Measurements from ENCODE around the gene NDUFS7.
"Not testable (repeated sequence)": the region's sequence is repeated elsewhere in the genome, so short reads cannot be mapped to it uniquely, and the experiment has no call there.

Gene NDUFS7

DNA sequence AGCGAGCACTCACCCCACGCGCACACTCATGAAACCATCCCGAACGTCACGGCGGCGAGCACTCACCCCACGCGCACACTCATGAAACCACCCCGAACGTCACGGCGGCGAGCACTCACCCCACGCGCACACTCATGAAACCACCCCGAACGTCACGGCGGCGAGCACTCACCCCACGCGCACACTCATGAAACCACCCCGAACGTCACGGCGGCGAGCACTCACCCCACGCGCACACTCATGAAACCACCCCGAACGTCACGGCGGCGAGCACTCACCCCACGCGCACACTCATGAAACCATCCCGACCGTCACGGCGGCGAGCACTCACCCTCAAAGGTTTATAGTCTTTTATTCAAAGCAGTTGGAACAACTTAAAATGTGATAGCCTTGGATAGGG lies 36.4 kb downstream of the NDUFS7 start:
- not testable (repeated sequence) for DNase-seq

DNA sequence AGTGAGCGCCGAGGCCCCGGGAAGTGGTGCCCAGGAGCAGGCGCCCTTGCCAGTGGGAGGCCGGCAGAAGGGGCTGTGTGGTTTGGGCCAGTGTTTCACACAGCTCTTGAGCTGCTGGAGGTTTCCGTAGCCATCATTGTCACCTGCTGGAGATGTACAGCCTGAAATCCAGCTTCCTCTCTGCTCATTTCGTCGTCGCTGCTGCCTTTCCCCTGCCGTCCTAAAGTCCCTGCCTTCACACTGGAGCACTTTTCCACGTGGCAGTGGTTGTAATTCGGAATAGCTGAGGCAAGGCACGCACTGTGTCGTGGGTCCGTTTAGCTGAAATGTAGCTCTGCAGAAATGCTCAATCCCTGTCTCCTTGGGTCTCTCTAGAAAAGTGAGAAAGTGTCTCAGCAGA lies 36.9 kb downstream of the NDUFS7 start:
- DNase-seq, result no peak

DNA sequence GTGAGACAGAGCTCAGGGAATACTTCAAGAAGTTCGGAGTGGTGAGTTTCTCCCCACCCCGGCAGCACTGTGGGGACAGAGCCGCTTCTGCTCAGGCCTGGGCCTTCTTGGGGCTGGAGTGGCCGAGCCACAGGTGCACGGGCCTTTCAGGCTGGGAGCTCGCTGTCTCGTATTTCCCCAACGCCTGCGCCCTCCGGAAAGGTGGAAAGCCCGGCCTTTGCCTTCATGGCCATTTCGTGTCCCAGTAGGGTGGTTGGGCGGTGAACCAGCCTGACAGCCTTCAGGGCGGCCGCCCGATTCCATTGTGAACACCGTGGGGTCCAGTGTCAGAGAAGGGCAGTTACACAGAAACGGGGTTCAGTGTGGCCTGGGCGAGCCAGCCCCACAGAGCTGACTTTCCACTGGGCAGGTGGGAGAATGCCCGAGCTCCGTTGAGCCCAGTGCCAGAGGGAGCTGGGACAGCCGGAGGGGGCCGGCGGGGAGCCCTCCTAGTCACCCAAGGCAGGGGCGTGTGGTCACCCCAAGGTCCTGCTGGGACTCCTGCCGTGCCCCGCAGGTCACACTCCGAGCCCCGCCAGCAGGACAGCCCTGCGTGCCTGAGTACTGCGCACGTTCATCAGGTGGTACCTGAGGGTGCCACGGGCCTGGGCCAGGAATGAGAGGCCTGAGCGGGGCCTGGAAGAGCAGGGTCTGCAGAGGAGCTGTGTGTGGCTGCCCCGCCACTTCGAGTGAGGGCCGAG lies 37.7 kb downstream of the NDUFS7 start:
- no peak for DNase-seq

DNA sequence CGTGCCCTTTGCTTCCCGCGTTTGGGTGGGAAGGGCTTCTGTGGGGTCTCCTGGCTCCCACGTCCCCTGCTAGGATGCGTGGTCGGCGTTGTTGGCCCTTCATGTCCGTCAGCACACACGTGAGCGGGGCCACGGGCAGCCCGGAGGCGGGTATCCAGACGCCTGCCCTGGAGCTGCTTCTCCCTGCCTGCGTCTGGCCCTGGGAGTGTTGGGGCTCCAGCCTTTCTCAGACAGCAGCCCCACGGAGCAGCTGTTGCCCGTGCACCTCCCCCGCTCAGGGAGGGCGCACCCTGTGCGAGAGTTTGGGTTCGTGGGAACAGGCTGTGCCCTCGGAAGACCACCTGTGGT lies 38.2 kb downstream of the NDUFS7 start:
- no peak for DNase-seq

DNA sequence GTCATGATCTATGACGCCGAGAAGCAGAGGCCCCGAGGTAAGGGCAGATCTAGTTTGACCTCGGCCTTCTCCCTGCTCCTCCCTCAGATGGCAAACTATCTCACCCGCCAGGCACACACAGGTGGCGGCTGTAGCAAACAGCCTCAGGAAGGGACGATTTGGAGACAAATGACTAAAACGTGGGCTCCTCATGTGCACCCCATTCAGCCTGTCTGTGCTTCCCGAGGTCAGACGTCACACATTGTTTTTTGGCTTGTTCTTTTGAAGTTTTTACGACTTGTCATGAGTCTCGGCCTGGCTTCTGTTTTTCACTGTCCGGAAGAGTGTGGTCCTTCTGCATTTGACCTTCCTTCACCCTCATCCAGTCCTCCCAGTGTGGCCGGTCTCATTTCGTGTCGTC lies 38.7 kb downstream of the NDUFS7 start:
- no peak for DNase-seq

DNA sequence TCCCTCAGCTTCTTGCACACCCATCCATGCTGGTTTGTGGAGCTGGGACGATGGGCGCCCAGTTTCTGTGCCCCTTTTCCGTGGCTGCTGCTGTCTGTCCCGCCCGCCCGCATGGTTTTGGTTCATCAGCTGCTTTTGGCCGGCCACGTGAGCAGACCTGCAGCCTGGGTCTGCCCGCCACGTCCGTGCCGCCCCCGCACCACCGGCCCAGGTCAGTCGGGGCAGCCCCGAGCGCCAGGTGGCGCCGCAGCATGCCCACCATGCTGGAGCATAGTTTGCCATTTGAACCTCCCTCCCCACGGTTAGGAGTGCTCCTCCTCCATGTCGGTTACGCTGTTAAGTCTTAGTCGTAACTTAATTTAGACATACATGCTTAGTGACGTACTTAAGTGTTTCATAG lies 39.2 kb downstream of the NDUFS7 start:
- DNase-seq, result no peak

DNA sequence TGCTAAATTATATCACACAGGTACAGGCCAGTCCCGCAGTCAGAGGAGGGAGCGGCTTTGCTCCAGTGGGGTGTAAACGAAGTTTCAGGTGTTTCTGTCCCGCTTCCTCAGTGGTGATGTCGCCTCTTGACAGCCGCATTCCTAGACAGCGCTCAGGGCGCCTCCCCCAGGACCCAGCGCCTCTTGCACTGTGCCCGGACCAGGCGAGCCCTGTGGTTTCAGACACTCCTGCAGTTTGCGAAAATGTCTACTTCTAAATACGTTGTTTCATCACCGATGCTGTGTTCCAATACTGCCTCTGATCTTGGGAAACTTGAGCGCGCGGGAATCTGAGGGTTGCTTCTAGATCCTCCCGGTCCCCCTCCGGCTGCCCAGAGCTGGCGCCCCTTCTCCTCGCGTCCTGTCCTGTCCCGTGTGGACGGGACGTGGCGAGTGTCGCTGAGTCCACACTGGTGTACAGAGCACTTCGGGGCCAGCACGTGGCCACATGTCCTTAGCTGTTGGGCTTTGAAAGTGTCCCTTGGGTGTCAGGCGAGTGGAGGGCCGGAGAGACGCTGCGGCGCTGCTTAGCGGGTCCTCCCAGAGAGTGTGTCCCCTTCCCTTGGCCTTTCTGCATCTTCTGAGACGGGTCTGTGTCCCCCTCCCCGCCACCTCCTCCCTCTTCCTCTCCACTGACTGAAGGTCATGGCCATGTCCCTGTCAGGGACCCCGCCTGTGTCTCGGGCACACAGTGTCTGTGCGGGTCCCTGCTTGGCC lies 39.9 kb downstream of the NDUFS7 start:
- DNase-seq, result no peak

DNA sequence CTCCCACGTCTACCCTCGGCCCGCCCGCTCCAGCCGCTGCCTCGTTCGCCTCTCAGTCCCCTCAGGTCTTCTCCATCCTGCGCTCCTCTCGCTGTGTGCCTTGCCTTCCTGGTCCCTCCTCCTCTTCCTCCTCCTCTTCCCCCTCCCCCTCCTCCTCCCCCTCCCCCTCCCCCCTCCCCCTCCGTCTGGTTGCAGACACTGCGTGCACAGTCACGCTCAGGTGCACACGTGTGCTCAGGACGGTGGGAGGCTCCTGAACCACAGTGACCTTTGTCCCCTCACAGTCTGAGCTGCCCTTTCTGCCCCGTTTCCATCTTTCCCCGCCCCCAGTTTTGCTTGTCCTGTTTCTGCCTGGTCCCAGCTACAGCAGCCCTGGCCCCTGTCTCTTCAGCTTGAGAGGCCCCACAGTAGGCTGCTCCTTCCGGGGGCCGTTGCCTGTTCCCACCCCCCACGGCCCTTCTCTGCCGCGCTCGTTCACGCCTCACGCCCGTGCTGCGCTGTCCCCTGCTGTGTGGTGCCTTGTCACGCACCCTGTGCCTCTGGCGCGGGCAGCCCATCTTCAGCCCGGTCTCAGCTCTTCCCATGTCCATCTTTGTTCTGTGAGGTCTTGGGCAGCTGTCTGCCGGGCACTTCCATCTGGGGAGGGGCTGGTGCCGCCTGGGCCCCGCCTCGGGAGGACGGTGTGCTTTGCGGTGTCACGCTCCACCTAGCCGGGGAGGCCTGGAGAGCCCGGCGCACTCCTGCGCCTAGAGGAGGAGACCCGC lies 40.7 kb downstream of the NDUFS7 start:
- no peak for DNase-seq

DNA sequence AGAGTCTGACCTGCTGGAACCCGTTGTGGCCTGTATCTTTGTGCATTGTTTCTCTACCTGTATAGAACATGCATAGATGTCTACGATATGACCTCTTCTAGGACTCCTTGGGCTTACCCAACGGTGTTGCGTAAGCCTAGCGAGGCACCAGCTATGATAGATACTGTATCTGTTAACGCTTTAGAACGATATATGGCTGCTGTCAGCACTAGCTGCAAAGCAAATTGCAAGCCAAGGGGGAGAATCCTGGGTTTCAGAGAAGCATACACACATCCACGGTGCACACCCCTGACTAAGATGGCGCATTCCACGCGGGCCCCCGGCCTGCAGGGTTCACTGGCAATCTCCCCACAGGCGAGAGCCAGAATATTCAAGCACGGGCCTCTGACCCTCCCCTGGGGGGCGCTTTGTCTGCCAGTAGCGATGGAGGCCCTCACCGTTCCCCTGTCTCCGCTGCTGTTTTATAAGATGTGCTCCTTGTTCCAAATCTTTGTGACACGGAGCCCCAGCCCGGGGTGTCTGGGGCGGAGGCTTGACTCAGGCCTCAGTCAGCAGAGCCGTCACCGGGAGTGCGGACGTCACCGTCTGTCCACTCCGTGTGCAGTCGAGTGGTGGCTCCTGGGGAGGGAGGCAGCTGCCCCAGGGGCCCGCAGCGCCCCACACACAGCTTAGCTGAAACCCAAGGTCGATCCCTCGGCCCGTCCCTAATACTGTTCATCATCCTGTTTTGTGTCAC lies 41.6 kb downstream of the NDUFS7 start:
- DNase-seq, result no peak

DNA sequence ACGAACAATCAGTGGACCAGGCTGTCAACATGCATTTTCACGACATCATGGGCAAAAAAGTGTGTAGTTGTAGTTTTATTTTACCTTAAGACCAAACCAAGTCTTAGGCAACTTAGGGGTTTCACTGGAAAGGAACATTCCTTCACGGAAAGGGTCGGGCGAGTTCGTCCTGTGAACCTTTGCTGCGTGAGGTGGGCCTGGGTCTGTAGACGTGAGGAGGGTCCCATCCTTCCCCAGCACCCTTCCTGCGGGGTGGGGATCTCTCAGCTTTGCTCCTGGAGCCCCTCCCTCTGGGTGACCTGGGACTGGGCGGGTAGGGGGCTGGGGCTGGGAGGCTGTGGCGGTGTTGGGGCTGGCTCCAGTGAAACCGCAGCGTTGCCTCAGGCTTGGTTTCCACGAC lies 42.2 kb downstream of the NDUFS7 start:
- no peak for DNase-seq

DNA sequence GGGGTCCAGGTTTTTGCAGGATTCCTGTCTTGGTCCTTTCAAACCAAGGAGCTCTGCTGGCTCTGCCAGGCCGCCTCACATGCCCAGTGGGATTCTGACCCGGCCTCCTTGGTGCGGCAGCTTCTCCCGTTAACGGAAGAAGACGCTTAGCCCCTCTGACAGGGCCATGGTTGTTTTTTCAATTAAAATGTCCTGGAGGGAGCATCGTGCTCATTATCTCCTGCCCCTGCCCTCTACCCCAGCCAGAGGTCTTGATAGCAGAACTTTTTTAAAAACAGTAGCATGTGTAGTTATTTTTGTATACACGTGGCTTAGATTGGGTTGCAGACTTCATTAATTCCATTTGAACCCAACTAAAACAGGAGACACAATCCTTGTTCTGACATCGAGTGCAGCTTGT lies 43.0 kb downstream of the NDUFS7 start:
- DNase-seq, result no peak

DNA sequence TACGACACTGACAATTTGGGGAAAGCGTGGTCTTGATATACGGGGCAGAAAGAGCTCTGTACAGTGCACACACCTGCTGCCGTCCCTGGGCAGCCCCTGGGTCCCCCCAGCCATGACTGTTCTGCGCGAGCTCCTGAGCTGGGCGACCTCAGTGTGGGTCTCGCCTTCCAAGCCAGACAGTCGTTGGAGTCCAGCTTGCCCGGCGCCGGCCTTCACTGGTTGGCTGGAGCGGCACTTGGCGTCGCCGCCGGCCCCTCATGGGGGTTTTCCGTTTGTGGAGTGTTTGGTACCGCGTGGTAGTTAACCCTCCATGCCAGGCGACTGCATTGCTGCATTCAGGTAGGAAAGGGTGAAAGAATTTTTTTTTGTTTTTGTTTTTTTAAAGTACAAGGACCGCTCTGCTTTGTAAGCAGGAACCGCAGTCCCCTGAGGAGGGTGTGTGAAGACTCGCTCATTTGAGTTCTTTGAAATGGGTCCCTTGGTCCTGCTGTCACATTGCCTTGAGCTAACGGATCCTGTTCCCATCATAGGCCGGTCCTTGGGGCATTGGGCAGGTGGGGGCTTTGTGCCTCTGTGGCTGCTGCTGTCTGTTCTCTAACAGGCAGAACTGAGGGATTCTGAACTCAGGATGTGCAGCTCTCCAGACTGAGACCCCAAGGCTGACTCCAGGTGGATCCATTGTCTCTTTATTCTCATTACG lies 43.7 kb downstream of the NDUFS7 start:
- no peak for DNase-seq

DNA sequence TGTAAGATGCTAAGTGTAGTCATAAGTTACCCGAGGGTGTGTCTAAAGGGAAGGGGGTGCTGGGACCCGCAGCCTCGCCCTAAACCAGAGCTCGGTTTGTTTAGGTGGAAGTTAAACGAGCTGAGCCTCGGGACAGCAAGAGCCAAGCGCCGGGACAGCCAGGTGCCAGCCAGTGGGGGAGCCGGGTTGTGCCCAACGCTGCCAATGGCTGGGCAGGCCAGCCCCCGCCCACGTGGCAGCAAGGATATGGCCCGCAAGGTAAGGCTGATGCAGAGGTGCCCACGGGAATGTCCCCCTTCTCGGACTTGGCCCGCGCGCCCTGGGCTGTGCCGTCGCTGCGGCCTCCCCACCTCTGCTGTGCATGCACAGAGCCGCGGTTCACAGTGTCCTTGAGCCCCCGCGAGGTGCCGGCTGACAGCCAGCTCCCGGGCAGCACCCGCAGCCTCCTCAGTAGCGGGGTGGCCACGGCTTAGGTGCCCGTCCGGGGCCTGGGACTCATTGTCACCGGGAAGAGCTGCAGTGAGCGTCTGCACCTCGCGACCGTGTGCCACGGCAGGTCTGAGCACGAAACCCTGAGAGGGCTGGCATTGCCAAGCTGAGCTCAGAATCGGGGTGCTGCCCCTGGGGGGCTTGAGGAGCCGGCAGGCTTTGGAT lies 45.2 kb downstream of the NDUFS7 start:
- DNase-seq, result no peak

DNA sequence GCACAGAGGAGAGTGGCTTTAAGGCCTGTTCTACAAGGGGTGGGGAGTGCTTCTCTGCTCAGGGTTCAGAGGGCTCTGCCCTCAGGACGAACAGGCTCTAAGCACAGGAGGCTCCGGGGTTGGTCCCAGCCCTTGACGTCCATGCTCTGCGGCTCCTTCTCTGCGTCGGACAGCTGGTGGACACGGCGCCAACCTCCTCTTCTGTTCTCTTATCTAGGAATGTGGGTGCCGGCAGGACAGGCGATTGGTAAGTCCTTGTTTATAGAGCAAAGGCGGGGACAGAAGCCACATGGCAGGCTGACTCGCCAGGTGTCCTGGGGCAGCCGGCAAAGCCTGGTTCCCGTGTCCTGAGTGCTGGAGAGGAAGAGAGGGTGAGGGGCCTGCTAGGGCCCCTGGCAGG lies 46.0 kb downstream of the NDUFS7 start:
- DNase-seq, result no peak

DNA sequence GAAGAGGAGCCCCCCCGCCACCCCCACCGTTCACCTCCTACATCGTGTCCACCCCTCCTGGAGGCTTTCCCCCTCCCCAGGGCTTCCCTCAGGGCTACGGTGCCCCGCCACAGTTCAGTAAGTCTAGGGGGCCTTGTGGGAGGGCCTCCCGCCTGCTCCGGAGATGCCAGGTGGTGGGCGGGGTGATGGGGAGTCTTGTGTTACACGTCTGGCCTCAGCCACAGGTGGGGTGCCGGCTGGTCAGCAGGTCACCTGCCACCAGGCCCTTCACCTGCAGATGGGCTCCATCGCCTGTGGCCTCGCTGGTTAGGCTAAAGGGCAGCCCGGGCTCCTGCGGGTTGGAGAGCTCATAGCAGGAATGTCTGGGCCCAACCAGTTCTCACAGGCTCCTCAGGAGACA lies 46.5 kb downstream of the NDUFS7 start:
- no peak for DNase-seq

DNA sequence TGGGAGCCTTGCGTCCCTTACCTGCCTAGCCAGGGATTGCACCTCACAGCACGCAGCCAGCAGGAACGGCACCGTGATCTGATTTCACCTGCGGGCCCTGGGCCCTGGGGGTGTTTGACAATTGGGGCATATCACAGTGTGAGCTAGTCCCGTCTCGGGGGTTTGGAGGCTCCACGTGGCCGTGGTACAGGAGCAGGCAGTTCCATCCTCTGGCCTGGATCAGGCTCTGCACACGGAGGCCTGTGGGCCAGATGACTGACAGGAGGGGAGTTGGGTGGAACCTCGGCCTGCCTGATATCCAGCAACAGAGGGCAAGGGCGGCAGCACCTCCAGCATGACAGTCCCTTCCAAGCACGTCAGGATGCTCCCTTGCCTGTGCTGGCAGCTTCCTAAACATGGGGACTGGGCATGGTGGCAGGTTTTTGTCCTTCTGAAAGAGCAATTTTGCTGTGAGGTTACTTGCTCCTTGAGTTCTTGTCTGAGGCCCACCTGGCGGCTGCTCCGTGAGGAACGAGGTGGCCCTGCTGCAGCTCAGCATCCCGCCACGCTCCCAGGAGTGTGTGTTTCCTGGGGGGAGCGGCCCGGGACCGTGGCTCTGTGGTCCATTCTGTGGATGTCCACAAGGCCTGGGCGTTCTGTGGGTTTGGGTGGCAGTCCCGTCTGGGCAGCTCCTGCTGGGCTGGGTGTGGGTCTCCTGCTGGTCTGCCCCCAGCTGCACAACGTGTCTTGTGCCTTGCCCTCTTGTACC lies 48.2 kb downstream of the NDUFS7 start:
- no peak for DNase-seq

DNA sequence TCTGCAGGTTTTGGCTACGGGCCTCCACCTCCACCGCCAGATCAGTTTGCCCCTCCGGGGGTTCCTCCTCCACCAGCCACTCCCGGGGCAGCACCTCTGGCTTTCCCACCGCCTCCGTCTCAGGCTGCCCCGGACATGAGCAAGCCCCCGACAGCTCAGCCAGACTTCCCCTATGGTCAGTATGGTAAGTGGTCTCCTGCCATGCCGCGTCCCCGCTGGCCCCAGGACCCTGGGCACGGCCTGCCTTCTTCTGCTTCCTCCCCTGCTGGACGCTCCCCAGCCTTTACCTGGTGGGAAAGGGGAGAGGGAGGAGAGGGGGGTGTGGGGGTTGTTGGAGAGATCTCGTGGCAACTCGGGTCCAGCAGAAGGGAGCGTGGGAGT lies 48.8 kb downstream of the NDUFS7 start:
- no peak for DNase-seq

DNA sequence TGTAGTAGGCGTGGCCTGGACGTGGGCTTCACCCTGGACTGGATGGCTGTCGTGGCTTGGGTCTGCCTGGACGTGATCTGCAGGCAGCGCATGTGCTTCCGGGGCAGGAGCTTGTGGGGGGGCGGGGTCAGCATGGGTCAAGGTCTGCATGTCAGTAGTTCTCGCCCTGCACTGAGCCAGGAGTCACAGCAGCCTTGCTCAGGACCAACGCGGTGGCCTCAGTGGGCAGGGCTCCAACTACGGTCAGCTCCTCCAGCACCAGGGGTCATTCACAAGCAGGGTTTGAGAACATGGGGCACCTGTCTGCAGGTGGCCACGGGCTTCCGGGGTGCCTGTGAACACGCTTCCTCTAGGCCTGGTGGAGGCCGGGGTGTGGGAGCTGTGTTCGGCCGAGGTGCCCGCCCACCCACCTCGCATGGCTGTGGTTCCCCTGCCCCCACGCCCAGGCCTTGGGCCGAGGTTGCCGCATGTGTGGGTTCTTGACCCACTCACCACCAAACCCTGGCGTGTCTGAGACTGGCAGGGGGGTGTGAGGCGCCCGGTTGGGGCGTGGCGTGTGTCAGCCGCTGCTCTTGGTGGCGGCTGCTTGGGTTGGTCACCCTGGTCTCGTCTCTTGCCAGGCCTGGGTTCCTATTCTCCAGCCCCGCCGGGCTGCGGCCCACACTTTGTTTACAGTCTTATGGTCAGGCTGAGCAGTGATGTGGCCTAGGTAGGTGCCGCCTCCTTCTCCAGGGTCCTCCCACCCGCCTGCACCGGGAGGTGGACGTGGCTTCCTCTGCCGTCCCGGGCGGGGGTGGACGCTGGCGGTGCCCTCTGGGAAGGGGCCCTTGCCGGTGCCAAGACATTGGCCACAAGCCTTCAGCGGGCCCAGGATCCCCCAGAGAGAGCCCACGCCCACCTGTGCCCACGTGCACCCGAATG lies 49.7 kb downstream of the NDUFS7 start:
- DNase-seq, result no peak

DNA sequence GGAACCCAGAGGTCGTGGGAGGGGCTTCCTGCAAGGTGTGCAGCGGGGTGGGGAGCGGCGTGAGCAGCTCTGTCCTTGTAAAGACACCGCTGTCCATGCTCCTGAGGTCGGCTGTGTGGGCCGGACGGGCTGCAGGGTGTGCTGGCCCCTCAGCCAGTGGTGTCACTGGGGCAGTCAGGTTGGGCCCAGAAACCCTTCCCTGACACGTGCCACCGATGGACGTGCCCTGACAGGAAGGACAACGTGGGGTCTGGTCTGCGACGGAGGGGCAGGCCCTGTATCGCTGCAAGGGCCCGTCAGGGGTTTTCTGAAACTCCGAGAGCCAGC lies 50.3 kb downstream of the NDUFS7 start:
- DNase-seq, result no peak

DNA sequence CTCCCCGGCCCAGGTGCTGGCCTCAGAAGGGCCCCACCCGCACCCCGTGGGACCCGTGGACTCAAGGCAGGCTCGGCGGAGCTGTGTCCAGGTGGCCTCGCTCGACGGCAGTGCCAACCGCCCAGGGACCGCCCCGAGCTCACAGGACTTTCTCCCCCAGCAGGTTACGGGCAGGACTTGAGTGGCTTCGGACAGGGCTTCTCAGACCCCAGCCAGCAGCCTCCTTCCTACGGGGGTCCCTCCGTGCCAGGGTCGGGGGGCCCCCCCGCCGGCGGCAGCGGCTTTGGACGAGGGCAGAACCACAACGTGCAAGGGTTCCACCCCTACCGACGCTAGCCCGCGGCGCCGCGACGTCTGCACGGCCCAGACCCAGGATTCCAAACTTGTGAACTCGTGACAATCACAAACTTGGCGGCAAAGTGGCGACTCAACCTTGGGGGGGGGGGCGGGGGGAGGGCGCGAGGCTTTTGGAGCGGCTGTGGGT lies 50.9 kb downstream of the NDUFS7 start:
- DNase-seq, result no peak

Data from CD4-positive, alpha-beta T cell treated with Interleukin-15 for 1 hour (primary cell).